KOPT-K1 (cell line): ENCODE measurements around the gene USP15.
"Not testable (repeated sequence)": the region's sequence is repeated elsewhere in the genome, so short reads cannot be mapped to it uniquely, and the experiment has no call there.

Experiments
- H3K27ac ChIP-seq: fragments of 200-600 bp; sonication (generic); 2 replicates; pipeline ENCODE4 v1.5.1; 2016; ENCODE audit warnings: antibody characterized with exemption, mild to moderate bottlenecking, low read depth, low read length; ENCODE audit not compliant: poor library complexity, severe bottlenecking
- H3K36me3 ChIP-seq: fragments of 200-600 bp; sonication (generic); 2 replicates; pipeline ENCODE4 v1.5.1; 2017; ENCODE audit warnings: antibody characterized with exemption, mild to moderate bottlenecking, low read length, moderate library complexity; ENCODE audit not compliant: insufficient read depth
- H3K9me3 ChIP-seq: fragments of 200-600 bp; sonication (generic); 2 replicates; pipeline ENCODE4 v1.5.1; 2017; ENCODE audit warnings: antibody characterized with exemption, low read length, mild to moderate bottlenecking; ENCODE audit not compliant: insufficient read depth, poor library complexity, severe bottlenecking

USP15 gene

DNA sequence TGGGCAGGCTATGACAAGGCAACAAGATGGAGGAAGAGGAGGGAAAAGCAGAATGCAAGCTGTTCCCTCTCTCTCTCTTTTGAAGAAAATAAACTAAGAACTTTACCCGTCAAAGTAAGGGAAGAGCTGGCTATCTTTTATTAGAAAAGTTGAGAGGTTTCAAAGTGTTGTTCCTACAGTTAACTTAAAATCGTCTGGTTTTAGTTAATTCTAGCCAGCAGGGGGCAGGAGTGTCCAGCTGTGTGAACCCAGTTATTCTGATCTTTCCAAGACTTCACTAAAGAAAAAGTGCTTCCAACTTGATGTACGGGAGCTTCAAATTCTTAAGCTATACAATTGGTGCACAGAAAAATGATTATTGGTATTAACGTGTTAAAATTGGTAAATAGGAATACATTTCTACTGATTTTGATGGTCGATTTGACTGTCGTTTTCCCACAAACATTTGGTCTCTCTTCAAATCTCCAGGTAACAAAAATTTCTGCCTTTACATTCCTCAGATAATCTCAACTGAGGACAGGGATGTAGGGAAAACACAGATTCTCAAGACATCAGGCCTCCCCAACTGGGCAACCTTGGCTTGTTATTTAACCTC lies 178.0 kb downstream of the USP15 start:
- Histone ChIP-seq H3K36me3 (no peaks in the 10 kb centered on the region), H3K27ac (no peak overlapping the region), H3K9me3 (peaks cover 25% of the 10 kb centered on the region)

DNA sequence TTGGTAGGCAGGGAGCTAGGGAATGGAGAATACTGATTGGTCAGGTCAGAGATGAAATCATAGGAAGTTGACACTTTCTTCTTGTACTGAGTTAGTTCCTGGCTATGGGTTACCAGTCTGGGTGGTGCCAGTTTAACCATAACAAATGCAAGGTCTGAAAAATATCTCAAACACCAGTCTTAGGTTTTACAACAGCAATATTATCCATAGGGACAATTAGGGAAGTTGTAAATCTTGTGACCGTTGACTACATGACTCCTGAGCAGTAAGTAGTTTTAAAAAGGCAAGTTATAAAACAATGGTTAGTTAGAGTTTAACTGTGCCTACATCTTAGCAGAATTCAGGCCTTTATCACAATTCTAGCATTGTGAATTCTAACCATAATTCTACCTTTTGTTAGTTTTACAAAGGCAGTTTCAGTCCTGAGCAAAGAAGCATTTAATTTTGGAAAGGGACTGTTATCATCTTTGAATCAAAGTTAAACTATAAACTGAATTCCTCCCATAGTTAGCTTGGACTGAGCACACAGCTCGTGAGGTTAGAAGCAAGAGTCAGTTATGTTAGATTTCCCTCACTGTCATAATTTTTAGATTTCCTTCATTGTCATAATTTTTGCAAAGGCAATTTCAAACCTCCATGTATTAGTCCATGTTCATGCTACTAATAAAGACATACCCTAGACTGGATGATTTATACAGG lies 186.7 kb downstream of the USP15 start:
- Histone ChIP-seq H3K9me3 (peaks cover 33% of the 10 kb centered on the region), H3K36me3 (no peaks in the 10 kb centered on the region), H3K27ac (no peak overlapping the region)

DNA sequence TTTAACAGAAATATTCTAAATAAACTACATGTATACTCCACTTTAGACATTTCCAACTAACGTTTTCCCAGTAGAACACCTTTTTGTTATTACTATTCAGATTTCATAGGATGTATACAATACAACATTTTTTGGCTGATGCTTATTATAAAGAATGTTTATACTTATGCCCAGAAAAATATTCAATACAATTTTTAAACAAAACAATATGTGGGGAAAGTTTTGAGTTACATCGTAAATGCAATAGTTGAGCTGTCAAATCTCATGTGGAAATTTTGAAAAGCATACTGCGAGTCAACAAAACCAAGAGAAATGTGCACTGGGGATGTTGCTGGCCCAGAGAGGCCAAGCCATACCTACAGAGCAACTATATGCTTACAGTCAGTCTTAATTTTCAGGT lies 188.2 kb downstream of the USP15 start:
- no peak overlapping the region for H3K27ac ChIP-seq
- H3K9me3 ChIP-seq: peaks cover 22% of the 10 kb centered on the region
- no peaks in the 10 kb centered on the region for H3K36me3 ChIP-seq

- H3K9me3 ChIP-seq, H3K36me3 ChIP-seq, H3K27ac ChIP-seq: not testable (repeated sequence)
Observed at GRCh38 chr12:62455429-62455828, 195.2 kb downstream of the USP15 start.

- no peak overlapping the region for H3K27ac ChIP-seq
- peaks cover 15% of the 10 kb centered on the region for H3K9me3 ChIP-seq
- no peaks in the 10 kb centered on the region for H3K36me3 ChIP-seq
Observed at GRCh38 chr12:62458626-62459025, 198.4 kb downstream of the USP15 start.

- H3K36me3 ChIP-seq: no peaks in the 10 kb centered on the region
- H3K27ac ChIP-seq: no peak overlapping the region
- H3K9me3 ChIP-seq: peaks cover 21% of the 10 kb centered on the region
Observed at GRCh38 chr12:62459976-62460375, 199.8 kb downstream of the USP15 start.

DNA sequence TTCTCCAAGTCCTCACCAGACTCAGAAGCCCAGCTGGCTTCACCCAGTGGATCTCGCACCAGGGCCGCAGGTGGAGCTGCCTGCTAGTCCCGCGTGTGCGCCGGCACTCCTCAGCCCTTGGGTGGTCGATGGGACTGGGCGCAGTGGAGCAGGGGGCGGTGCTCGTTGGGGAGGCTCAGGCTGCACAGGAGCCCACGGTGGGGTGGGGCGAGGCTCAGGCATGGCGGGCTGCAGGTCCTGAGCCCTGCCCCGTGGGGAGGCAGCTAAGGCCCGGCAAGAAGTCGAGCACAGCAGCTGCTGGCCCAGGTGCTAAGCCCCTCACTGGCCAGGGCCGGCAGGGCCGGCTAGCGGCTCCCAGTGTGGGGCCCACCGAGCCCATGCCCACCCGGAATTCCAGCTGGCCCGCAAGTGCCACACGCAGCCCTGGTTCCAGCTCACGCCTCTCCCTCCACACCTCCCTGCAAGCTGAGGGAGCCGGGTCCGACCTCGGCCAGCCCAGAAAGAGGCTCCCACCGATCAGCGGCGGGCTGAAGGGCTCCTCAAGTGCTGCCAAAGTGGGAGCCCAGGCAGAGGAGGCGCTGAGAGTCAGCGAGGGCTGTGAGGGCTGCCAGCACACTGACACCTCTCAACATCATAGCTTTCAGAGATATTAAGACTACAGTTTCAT lies 201.1 kb downstream of the USP15 start:
- H3K36me3 ChIP-seq, H3K27ac ChIP-seq: not testable (repeated sequence)
- H3K9me3 ChIP-seq: peaks cover 21% of the 10 kb centered on the region

GRCh38 chr12:62463252-62463651 lies 203.0 kb downstream of the USP15 start:
- H3K27ac ChIP-seq, H3K36me3 ChIP-seq: not testable (repeated sequence)
- H3K9me3 ChIP-seq: peaks cover 21% of the 10 kb centered on the region
